Measurements from ENCODE around the gene MPIG6B. TPM values are rescaled to one million over a fixed set of nuclear protein-coding genes. Genes with fewer than 3 reads are reported as not detected.
"Not testable (repeated sequence)": the region's sequence is repeated elsewhere in the genome, so short reads cannot be mapped to it uniquely, and the experiment has no call there.

The MPIG6B gene
- total and polyA plus RNA-seq, 4 donors, result 0.08 to 10.7 (median 0.24) TPM

DNA sequence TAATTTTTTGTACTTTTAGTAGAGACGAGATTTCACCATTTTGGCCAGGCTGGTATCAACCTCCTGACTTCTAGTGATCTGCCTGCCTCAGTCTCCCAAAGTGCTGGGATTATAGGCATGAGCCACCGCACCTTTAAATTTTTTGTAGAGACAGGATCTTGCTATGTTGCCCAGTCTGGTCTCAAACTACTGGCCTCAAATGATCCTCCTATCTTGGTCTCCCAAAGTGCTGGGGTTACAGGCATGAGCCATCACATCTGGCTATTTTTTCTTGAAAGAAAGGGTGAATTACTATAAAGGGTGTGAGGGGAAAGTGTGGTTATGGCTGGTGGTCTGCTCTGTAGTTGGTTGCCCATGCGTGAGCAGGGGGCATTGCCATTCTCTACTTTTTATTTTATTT lies 14.9 kb upstream of the MPIG6B start:
- no peak for DNase-seq (ENCODE audit: low spot score)
- no peaks in the 10 kb centered on the region for H3K27me3 ChIP-seq (ENCODE audit: control insufficient read depth in 4 of 4, insufficient read depth in 4 of 4, low read length in 3 of 4)
- H3K9me3 ChIP-seq (ENCODE audit: control insufficient read depth in 4 of 4, low read length in 3 of 4), result no peaks in the 10 kb centered on the region
- no peak overlapping the region for H3K4me3 ChIP-seq (ENCODE audit: low read depth in 1 of 3, low read length in 3 of 3)
- no peak overlapping the region for H3K27ac ChIP-seq (ENCODE audit: low read depth in 1 of 2, low read length in 2 of 2)
- H3K4me1 ChIP-seq (ENCODE audit: control insufficient read depth in 4 of 4, insufficient read depth in 4 of 4, low read length in 3 of 4), result no peaks in the 10 kb centered on the region
- TF ChIP-seq HNF4G (IDR thresholded peaks at IDR 0.05), result no peak
- TF ChIP-seq RXRA (IDR thresholded peaks at IDR 0.05), result no peak
- no peak for TF ChIP-seq FOXA1 (IDR thresholded peaks at IDR 0.05)
- TF ChIP-seq, protein P1, sequence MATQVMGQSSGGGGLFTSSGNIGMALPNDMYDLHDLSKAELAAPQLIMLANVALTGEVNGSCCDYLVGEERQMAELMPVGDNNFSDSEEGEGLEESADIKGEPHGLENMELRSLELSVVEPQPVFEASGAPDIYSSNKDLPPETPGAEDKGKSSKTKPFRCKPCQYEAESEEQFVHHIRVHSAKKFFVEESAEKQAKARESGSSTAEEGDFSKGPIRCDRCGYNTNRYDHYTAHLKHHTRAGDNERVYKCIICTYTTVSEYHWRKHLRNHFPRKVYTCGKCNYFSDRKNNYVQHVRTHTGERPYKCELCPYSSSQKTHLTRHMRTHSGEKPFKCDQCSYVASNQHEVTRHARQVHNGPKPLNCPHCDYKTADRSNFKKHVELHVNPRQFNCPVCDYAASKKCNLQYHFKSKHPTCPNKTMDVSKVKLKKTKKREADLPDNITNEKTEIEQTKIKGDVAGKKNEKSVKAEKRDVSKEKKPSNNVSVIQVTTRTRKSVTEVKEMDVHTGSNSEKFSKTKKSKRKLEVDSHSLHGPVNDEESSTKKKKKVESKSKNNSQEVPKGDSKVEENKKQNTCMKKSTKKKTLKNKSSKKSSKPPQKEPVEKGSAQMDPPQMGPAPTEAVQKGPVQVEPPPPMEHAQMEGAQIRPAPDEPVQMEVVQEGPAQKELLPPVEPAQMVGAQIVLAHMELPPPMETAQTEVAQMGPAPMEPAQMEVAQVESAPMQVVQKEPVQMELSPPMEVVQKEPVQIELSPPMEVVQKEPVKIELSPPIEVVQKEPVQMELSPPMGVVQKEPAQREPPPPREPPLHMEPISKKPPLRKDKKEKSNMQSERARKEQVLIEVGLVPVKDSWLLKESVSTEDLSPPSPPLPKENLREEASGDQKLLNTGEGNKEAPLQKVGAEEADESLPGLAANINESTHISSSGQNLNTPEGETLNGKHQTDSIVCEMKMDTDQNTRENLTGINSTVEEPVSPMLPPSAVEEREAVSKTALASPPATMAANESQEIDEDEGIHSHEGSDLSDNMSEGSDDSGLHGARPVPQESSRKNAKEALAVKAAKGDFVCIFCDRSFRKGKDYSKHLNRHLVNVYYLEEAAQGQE (IDR thresholded peaks at IDR 0.05), result no peak
- no peak for TF ChIP-seq NR2F2 (IDR thresholded peaks at IDR 0.05)
- no peak for TF ChIP-seq HNF4A (conservative IDR thresholded peaks at IDR 0.05)
- no peak for TF ChIP-seq TAF1 (conservative IDR thresholded peaks at IDR 0.05)
- TF ChIP-seq, protein P2, sequence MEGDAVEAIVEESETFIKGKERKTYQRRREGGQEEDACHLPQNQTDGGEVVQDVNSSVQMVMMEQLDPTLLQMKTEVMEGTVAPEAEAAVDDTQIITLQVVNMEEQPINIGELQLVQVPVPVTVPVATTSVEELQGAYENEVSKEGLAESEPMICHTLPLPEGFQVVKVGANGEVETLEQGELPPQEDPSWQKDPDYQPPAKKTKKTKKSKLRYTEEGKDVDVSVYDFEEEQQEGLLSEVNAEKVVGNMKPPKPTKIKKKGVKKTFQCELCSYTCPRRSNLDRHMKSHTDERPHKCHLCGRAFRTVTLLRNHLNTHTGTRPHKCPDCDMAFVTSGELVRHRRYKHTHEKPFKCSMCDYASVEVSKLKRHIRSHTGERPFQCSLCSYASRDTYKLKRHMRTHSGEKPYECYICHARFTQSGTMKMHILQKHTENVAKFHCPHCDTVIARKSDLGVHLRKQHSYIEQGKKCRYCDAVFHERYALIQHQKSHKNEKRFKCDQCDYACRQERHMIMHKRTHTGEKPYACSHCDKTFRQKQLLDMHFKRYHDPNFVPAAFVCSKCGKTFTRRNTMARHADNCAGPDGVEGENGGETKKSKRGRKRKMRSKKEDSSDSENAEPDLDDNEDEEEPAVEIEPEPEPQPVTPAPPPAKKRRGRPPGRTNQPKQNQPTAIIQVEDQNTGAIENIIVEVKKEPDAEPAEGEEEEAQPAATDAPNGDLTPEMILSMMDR (IDR thresholded peaks at IDR 0.05; ENCODE audit: low read depth, low read length, missing input control), result no peak
- no peak for TF ChIP-seq ZBTB33 (IDR thresholded peaks at IDR 0.05)
- H3K9ac ChIP-seq (ENCODE audit: low read depth in 1 of 2, low read length in 2 of 2), result no peak overlapping the region
- no peaks in the 10 kb centered on the region for H3K36me3 ChIP-seq (ENCODE audit: control insufficient read depth in 4 of 4, insufficient read depth in 3 of 4, low read depth in 1 of 4, low read length in 3 of 4)
- WGBS, result 96% methylated on average over 3 of the region's 3 CpGs

- WGBS, result 84% methylated on average over 11 of the region's 11 CpGs
- H3K36me3 ChIP-seq (ENCODE audit: control insufficient read depth in 4 of 4, insufficient read depth in 3 of 4, low read depth in 1 of 4, low read length in 3 of 4); DNase-seq (ENCODE audit: low spot score); H3K27ac ChIP-seq (ENCODE audit: low read depth in 1 of 2, low read length in 2 of 2); H3K27me3 ChIP-seq (ENCODE audit: control insufficient read depth in 4 of 4, insufficient read depth in 4 of 4, low read length in 3 of 4); H3K4me1 ChIP-seq (ENCODE audit: control insufficient read depth in 4 of 4, insufficient read depth in 4 of 4, low read length in 3 of 4); H3K9ac ChIP-seq (ENCODE audit: low read depth in 1 of 2, low read length in 2 of 2); H3K4me3 ChIP-seq (ENCODE audit: low read depth in 1 of 3, low read length in 3 of 3); H3K9me3 ChIP-seq (ENCODE audit: control insufficient read depth in 4 of 4, low read length in 3 of 4): not testable (repeated sequence)
Measured at GRCh38 chr6:31709157-31709556, 14.0 kb upstream of the MPIG6B start.

- Histone ChIP-seq H3K27ac (ENCODE audit: low read depth in 1 of 2, low read length in 2 of 2) (no peak overlapping the region), H3K9me3 (ENCODE audit: control insufficient read depth in 4 of 4, low read length in 3 of 4) (no peaks in the 10 kb centered on the region), H3K9ac (ENCODE audit: low read depth in 1 of 2, low read length in 2 of 2) (no peak overlapping the region), H3K4me1 (ENCODE audit: control insufficient read depth in 4 of 4, insufficient read depth in 4 of 4, low read length in 3 of 4) (no peaks in the 10 kb centered on the region), H3K36me3 (ENCODE audit: control insufficient read depth in 4 of 4, insufficient read depth in 3 of 4, low read depth in 1 of 4, low read length in 3 of 4) (no peaks in the 10 kb centered on the region), H3K27me3 (ENCODE audit: control insufficient read depth in 4 of 4, insufficient read depth in 4 of 4, low read length in 3 of 4) (no peaks in the 10 kb centered on the region), H3K4me3 (ENCODE audit: low read depth in 1 of 3, low read length in 3 of 3) (no peak overlapping the region)
- DNase-seq (ENCODE audit: low spot score), result no peak
- TF ChIP-seq, protein P1 (IDR thresholded peaks at IDR 0.05), result no peak
- TF ChIP-seq RXRA (IDR thresholded peaks at IDR 0.05) (no peak), EGR1 (IDR thresholded peaks at IDR 0.05; ENCODE audit: low read depth in 2 of 2) (no peak), TAF1 (conservative IDR thresholded peaks at IDR 0.05) (no peak), NR2F2 (IDR thresholded peaks at IDR 0.05) (no peak), FOXA2 (IDR thresholded peaks at IDR 0.05) (no peak)
- TF ChIP-seq, protein P3, sequence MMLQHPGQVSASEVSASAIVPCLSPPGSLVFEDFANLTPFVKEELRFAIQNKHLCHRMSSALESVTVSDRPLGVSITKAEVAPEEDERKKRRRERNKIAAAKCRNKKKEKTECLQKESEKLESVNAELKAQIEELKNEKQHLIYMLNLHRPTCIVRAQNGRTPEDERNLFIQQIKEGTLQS (IDR thresholded peaks at IDR 0.05), result no peak
- TF ChIP-seq, protein P4, sequence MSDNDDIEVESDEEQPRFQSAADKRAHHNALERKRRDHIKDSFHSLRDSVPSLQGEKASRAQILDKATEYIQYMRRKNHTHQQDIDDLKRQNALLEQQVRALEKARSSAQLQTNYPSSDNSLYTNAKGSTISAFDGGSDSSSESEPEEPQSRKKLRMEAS (IDR thresholded peaks at IDR 0.05), result no peak
- WGBS, result 66% methylated on average over 5 of the region's 5 CpGs
Measured at GRCh38 chr6:31710523-31711219, 12.5 kb upstream of the MPIG6B start.
